ENCODE results near the gene PPCDC.
"Not testable (repeated sequence)": the region's sequence is repeated elsewhere in the genome, so short reads cannot be mapped to it uniquely, and the experiment has no call there.

PPCDC gene

GRCh38 chr15:75069301-75069925 lies 46.0 kb downstream of the PPCDC start:
- DNase-seq = no peak

GRCh38 chr15:75070674-75071073 lies 47.3 kb downstream of the PPCDC start:
- no peak for DNase-seq

GRCh38 chr15:75073197-75073596 lies 49.8 kb downstream of the PPCDC start:
- DNase-seq = no peak

- no peak for DNase-seq
Measured at GRCh38 chr15:75076277-75076676, 52.9 kb downstream of the PPCDC start.

GRCh38 chr15:75077551-75077961 lies 54.2 kb downstream of the PPCDC start:
- DNase-seq = not testable (repeated sequence)

- DNase-seq = no peak
Measured at GRCh38 chr15:75081150-75081549, 57.8 kb downstream of the PPCDC start.

GRCh38 chr15:75082689-75083088 lies 59.3 kb downstream of the PPCDC start:
- DNase-seq = no peak

- not testable (repeated sequence) for DNase-seq
Measured at GRCh38 chr15:75085708-75086107, 62.3 kb downstream of the PPCDC start.

GRCh38 chr15:75089456-75090387 lies 66.3 kb downstream of the PPCDC start:
- no peak for DNase-seq

GRCh38 chr15:75090388-75090734 lies 67.0 kb downstream of the PPCDC start:
- DNase-seq = no peak

GRCh38 chr15:75091814-75092213 lies 68.4 kb downstream of the PPCDC start:
- DNase-seq = no peak

- not testable (repeated sequence) for DNase-seq
Measured at GRCh38 chr15:75094961-75095478, 71.6 kb downstream of the PPCDC start.

- DNase-seq = no peak
Measured at GRCh38 chr15:75095594-75095993, 72.2 kb downstream of the PPCDC start.

GRCh38 chr15:75097939-75098338 lies 74.5 kb downstream of the PPCDC start:
- no peak for DNase-seq

- DNase-seq = no peak
Measured at GRCh38 chr15:75098404-75098803, 75.0 kb downstream of the PPCDC start.
